ENCODE measurements around the gene ZAR1L. TPM values are rescaled to one million over a fixed set of nuclear protein-coding genes. Genes with fewer than 3 reads are reported as not detected.

The ZAR1L gene
- total and polyA plus RNA-seq, 4 donors, result not detected

DNA sequence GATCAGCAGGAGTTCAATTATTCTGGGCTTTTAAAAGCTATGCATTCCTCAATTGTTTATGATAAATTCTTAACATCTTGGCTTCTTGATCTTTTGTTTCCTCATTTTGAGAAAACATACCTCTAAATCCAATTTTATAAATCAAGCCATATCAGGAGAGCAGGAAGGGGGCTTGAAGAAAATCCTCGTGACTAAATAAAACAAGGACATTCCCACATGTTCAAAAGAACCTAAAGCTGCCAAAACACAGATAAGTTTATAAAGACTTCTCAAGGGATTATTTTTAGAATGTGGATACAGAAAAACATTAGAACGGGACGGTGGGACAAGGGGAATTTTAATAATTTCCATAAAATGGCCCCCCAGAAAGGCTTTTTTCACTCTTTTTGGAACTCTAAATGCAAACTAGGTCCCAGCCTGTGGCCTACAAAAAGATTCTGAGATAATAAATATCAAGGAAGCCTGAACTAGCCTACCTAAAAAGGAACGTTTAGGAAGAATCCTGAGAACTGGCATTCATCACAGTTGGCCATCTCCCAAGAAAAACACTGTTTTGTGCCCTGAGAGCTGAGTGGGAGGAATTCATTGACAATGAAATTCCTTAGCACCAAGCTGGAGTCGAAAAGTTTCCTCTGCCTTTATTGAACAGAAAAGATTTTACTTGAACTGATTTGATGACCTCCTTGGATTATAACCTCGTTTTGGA lies 30.1 kb downstream of the ZAR1L start:
- peaks cover 0 to 12% (median 5%) of the 10 kb centered on the region in 4 donors for H3K36me3 ChIP-seq (ENCODE audit: control insufficient read depth in 4 of 4, insufficient read depth in 3 of 4, low read depth in 1 of 4, low read length in 3 of 4)
- DNase-seq (ENCODE audit: low spot score), result no peak
- H3K9ac ChIP-seq (ENCODE audit: low read depth in 1 of 2, low read length in 2 of 2), result no peak overlapping the region
- TF ChIP-seq RXRA (IDR thresholded peaks at IDR 0.05) (no peak), EGR1 (IDR thresholded peaks at IDR 0.05; ENCODE audit: low read depth in 2 of 2) (no peak), RAD21 (IDR thresholded peaks at IDR 0.05) (peak in 1 of 2 donors; percentile 25)
- no peaks in the 10 kb centered on the region for H3K9me3 ChIP-seq (ENCODE audit: control insufficient read depth in 4 of 4, low read length in 3 of 4)
- 57% methylated on average over 6 of the region's 6 CpGs for WGBS
- peaks cover 0 to 3% (median 0%) of the 10 kb centered on the region in 4 donors for H3K4me1 ChIP-seq (ENCODE audit: control insufficient read depth in 4 of 4, insufficient read depth in 4 of 4, low read length in 3 of 4)
- H3K27me3 ChIP-seq (ENCODE audit: control insufficient read depth in 4 of 4, insufficient read depth in 4 of 4, low read length in 3 of 4), result no peaks in the 10 kb centered on the region
- no peak overlapping the region for H3K4me3 ChIP-seq (ENCODE audit: low read depth in 1 of 3, low read length in 3 of 3)
- no peak overlapping the region for H3K27ac ChIP-seq (ENCODE audit: low read depth in 1 of 2, low read length in 2 of 2)

DNA sequence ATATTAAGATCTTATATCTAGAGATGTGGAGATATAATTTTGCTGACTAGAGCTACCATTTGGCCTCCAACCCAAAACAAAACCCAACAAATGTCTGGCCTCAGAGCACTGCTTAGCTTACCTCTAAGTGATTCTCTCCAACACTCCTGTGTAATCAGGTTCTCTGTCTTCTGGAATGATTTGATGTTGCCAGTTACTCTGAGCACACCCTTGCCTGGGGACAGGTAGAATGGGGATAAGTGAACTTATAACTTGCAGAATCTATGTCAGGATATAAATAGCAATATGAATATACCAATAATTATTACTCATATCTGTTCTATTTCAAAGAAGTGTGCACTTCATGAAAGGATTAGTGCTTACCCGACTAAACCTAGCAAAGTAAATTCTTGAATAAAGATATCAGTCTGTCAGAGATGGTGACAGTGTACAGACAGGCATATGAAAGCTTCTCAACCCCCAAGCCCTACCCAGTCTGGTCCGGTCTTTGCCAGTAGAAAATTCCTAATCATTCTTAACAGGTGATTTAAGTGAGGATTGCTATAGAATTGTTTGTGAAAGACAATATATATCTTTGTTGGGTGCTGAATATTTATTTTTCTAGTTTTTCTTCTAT lies 33.0 kb downstream of the ZAR1L start:
- 91% methylated on average over 2 of the region's 2 CpGs for WGBS
- Histone ChIP-seq H3K9me3 (ENCODE audit: control insufficient read depth in 4 of 4, low read length in 3 of 4) (no peaks in the 10 kb centered on the region), H3K27ac (ENCODE audit: low read depth in 1 of 2, low read length in 2 of 2) (no peak overlapping the region), H3K9ac (ENCODE audit: low read depth in 1 of 2, low read length in 2 of 2) (no peak overlapping the region), H3K27me3 (ENCODE audit: control insufficient read depth in 4 of 4, insufficient read depth in 4 of 4, low read length in 3 of 4) (no peaks in the 10 kb centered on the region), H3K4me3 (ENCODE audit: low read depth in 1 of 3, low read length in 3 of 3) (no peak overlapping the region), H3K36me3 (ENCODE audit: control insufficient read depth in 4 of 4, insufficient read depth in 3 of 4, low read depth in 1 of 4, low read length in 3 of 4) (peaks cover 3 to 38% (median 21%) of the 10 kb centered on the region in 4 donors), H3K4me1 (ENCODE audit: control insufficient read depth in 4 of 4, insufficient read depth in 4 of 4, low read length in 3 of 4) (peaks cover 0 to 3% (median 0%) of the 10 kb centered on the region in 4 donors)
- TF ChIP-seq, protein P1, sequence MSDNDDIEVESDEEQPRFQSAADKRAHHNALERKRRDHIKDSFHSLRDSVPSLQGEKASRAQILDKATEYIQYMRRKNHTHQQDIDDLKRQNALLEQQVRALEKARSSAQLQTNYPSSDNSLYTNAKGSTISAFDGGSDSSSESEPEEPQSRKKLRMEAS (IDR thresholded peaks at IDR 0.05), result no peak
- TF ChIP-seq, protein P2, sequence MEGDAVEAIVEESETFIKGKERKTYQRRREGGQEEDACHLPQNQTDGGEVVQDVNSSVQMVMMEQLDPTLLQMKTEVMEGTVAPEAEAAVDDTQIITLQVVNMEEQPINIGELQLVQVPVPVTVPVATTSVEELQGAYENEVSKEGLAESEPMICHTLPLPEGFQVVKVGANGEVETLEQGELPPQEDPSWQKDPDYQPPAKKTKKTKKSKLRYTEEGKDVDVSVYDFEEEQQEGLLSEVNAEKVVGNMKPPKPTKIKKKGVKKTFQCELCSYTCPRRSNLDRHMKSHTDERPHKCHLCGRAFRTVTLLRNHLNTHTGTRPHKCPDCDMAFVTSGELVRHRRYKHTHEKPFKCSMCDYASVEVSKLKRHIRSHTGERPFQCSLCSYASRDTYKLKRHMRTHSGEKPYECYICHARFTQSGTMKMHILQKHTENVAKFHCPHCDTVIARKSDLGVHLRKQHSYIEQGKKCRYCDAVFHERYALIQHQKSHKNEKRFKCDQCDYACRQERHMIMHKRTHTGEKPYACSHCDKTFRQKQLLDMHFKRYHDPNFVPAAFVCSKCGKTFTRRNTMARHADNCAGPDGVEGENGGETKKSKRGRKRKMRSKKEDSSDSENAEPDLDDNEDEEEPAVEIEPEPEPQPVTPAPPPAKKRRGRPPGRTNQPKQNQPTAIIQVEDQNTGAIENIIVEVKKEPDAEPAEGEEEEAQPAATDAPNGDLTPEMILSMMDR (IDR thresholded peaks at IDR 0.05; ENCODE audit: low read depth, low read length, missing input control), result no peak
- no peak for TF ChIP-seq YY1 (IDR thresholded peaks at IDR 0.05)
- TF ChIP-seq, protein P3, sequence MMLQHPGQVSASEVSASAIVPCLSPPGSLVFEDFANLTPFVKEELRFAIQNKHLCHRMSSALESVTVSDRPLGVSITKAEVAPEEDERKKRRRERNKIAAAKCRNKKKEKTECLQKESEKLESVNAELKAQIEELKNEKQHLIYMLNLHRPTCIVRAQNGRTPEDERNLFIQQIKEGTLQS (IDR thresholded peaks at IDR 0.05), result no peak
- no peak for TF ChIP-seq FOXA2 (IDR thresholded peaks at IDR 0.05)
- TF ChIP-seq GABPA (IDR thresholded peaks at IDR 0.05 in 1 of 2, conservative IDR thresholded peaks at IDR 0.05 in 1 of 2), result no peak
- no peak for TF ChIP-seq NR2F2 (IDR thresholded peaks at IDR 0.05)
- DNase-seq (ENCODE audit: low spot score), result no peak

DNA sequence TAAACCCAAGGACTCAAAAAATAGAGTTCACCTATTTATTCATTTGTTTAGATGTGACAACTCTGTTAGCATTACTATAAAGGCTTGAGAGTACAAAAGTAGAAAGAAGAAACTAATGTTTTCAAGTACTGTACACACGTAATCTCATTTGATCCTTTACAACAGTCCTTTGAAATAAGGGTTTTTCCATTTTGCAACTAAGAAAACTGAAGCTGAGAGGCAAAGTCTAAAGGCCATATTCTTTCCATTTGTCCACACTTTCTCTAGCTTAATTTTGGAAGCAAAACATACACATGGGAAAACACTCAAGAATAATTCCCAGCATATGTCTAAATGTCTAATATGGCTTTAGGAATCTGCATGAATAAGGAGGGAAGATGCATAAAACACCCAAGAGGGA lies 34.1 kb downstream of the ZAR1L start:
- H3K4me3 ChIP-seq (ENCODE audit: low read depth in 1 of 3, low read length in 3 of 3), result no peak overlapping the region
- peaks cover 6 to 49% (median 32%) of the 10 kb centered on the region in 4 donors for H3K36me3 ChIP-seq (ENCODE audit: control insufficient read depth in 4 of 4, insufficient read depth in 3 of 4, low read depth in 1 of 4, low read length in 3 of 4)
- H3K9ac ChIP-seq (ENCODE audit: low read depth in 1 of 2, low read length in 2 of 2), result no peak overlapping the region
- peaks cover 0 to 3% (median 0%) of the 10 kb centered on the region in 4 donors for H3K4me1 ChIP-seq (ENCODE audit: control insufficient read depth in 4 of 4, insufficient read depth in 4 of 4, low read length in 3 of 4)
- DNase-seq (ENCODE audit: low spot score), result no peak
- TF ChIP-seq HNF4G (IDR thresholded peaks at IDR 0.05), result no peak
- peak; percentile 35 for TF ChIP-seq SP1 (IDR thresholded peaks at IDR 0.05)
- TF ChIP-seq, protein P1 (IDR thresholded peaks at IDR 0.05), result no peak
- TF ChIP-seq FOXA2 (IDR thresholded peaks at IDR 0.05), result no peak
- TF ChIP-seq, protein P2 (IDR thresholded peaks at IDR 0.05; ENCODE audit: low read depth, low read length, missing input control), result no peak
- TF ChIP-seq EGR1 (IDR thresholded peaks at IDR 0.05; ENCODE audit: low read depth in 2 of 2), result no peak
- TF ChIP-seq, protein P4, sequence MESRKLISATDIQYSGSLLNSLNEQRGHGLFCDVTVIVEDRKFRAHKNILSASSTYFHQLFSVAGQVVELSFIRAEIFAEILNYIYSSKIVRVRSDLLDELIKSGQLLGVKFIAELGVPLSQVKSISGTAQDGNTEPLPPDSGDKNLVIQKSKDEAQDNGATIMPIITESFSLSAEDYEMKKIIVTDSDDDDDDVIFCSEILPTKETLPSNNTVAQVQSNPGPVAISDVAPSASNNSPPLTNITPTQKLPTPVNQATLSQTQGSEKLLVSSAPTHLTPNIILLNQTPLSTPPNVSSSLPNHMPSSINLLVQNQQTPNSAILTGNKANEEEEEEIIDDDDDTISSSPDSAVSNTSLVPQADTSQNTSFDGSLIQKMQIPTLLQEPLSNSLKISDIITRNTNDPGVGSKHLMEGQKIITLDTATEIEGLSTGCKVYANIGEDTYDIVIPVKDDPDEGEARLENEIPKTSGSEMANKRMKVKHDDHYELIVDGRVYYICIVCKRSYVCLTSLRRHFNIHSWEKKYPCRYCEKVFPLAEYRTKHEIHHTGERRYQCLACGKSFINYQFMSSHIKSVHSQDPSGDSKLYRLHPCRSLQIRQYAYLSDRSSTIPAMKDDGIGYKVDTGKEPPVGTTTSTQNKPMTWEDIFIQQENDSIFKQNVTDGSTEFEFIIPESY (IDR thresholded peaks at IDR 0.05), result no peak
- no peak for TF ChIP-seq GABPA (IDR thresholded peaks at IDR 0.05 in 1 of 2, conservative IDR thresholded peaks at IDR 0.05 in 1 of 2)
- no peak for TF ChIP-seq RAD21 (IDR thresholded peaks at IDR 0.05)
- peak; percentile 40 to 71 for TF ChIP-seq HNF4A (conservative IDR thresholded peaks at IDR 0.05)
- TF ChIP-seq, protein P3 (IDR thresholded peaks at IDR 0.05), result no peak
- no peak overlapping the region for H3K27ac ChIP-seq (ENCODE audit: low read depth in 1 of 2, low read length in 2 of 2)
- H3K27me3 ChIP-seq (ENCODE audit: control insufficient read depth in 4 of 4, insufficient read depth in 4 of 4, low read length in 3 of 4), result no peaks in the 10 kb centered on the region
- WGBS, result 47% methylated on average over 1 of the region's 1 CpG
- H3K9me3 ChIP-seq (ENCODE audit: control insufficient read depth in 4 of 4, low read length in 3 of 4), result no peaks in the 10 kb centered on the region
